NCI-H2171 treated with DMSO at 0.1 percent for 48 hours (cell line): ENCODE results near the gene CRYGN.
A peak's percentile ranks its signal among the peaks of the same experiment; 100 is the strongest.

Experiments
- DNase-seq: peaks from one replicate; lab custom pipeline; 2025; lab: John Stamatoyannopoulos, UW

The CRYGN gene

GRCh38 chr7:151426904-151427704 lies 12.8 kb downstream of the CRYGN start:
- no peak for DNase-seq

DNA sequence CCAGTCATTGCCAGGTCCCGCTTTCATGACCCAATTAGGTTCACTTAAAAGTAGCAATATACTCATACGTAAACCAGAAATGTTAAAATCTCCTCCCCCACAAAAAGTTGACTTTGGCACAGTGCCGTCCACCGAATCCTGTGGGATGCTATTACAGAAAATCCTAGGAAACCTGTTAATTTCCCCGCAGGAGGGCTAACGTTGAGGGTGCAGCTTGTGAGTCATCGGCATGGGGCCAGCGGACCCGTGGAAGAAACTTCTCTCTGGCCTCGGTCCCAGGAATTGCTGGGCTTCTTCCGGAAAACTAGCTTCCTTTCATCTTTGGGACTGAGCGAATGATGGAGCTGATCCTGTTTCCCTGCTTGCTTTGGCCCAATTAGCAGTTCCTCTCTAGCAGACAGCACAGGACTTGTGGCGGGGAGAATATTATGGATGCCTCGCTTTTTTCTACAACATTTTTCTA lies 13.5 kb downstream of the CRYGN start:
- no peak for DNase-seq

GRCh38 chr7:151425670-151426440 lies 14.1 kb downstream of the CRYGN start:
- DNase-seq, result no peak

DNA sequence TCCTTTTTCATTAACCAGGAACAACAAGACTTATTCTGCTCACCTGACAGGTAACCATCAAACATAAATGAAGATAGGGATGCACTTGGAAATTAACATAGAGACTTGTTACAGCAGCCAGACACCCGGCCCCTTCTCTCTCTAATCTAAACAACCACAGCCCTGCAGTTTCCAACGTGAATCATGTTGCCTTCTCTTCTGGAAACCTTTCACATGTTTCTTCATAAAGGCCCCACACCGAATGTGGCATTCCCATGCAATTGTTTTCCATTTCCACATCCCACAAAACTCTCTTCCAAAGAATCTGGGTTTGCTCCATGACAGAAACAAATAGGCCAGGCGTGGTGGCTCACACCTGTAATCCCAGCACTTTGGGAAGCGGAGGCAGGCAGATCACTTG lies 15.1 kb downstream of the CRYGN start:
- DNase-seq, result no peak

DNA sequence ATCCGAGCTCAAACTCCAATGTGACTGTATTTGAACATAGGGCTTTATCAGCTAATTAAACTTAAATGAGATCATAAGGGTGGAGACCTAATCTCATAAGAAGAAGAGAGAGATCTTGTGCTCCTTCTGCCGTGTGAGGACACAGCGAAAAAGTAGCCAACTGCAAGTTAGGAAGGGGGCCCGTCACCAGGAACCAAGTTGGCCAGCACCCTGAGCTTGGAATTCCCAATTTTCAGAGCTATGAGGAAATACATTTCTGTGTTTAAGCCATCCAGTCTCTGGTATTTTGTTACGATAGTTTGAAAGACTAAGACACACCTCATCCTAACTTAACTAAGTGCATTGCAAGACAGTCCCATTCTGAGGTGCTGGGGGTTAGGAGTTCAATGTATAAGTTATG lies 16.0 kb downstream of the CRYGN start:
- DNase-seq, result no peak

DNA sequence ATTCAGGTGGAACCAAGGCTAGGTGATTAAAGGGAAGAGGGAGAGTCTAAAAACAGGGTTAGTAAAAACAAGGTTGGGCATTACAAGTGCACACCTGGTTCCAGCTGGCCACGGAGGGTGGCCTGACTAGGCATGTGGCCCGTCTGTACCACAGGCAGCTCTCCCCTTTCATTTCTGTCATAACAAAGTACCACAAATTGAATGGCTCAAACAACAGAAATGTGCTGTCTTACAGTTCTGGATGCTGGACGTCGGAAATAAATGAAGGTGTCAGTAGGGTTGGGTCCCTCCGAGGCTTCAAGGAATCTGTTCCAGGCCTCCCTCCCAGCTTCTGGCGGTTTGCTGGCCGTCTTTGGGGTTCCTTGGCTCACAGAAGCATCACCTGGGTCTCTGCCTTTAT lies 16.7 kb downstream of the CRYGN start:
- no peak for DNase-seq

GRCh38 chr7:151422212-151422611 lies 17.7 kb downstream of the CRYGN start:
- no peak for DNase-seq

DNA sequence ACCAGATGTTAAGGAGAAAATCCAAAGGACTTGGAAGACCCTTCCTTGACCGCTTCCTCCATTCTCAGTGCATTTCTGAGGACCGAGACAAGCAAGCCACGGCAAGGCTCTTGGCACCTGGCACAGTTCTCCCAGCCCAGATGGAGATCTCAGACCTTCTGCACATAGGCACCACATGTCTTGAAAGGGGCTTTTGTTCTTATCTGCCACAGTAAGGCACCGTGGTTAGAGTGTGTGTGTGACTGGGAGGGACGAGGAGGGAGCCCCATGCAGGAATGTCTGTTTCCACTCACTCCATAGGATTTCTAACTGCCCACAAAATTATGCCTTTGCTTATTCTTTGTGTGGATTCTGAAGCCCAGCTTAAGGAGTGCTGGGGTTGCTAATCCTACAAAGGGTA lies 19.8 kb downstream of the CRYGN start:
- no peak for DNase-seq

- DNase-seq, result no peak
Measured at GRCh38 chr7:151416941-151417315, 23.0 kb downstream of the CRYGN start.

DNA sequence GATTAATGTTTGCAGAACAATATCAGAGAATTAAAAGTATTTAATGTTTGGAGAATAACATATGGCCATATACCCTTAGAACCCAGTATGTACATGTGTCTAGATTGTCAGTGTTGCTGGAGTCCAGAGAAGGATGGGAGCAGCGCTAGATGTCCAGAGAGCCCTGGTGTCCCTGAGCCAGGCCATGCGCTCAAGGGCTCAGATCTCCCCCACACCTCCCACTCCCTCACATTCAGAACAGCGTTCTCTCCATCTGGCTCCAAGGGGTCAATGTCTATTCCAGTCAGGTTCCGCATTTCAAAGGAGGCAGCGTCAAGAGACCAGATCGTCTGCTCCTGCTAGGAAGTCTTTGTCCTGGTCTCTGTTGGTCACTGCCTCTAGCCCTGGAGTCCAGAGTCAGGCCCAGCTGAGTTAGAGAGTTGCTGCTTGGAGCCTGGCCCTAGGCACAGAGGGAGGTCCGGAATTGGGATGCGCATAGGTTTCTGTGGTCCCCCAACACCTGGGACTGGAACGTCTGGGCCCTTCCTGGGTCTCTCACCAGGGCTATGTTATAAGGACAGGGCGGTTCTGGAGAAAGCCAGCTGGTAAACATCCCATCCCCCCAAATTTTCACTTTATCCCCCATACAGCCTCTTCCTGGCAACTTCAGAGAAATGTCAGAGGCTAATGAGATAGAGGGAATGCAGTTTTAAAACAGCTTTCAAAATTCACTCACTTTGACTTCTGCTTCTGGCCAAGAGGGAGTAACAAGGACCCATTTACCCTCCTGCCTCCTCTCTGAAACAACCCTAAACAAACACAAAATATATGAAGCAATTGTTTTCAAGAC lies 23.6 kb downstream of the CRYGN start:
- DNase-seq, result no peak

DNA sequence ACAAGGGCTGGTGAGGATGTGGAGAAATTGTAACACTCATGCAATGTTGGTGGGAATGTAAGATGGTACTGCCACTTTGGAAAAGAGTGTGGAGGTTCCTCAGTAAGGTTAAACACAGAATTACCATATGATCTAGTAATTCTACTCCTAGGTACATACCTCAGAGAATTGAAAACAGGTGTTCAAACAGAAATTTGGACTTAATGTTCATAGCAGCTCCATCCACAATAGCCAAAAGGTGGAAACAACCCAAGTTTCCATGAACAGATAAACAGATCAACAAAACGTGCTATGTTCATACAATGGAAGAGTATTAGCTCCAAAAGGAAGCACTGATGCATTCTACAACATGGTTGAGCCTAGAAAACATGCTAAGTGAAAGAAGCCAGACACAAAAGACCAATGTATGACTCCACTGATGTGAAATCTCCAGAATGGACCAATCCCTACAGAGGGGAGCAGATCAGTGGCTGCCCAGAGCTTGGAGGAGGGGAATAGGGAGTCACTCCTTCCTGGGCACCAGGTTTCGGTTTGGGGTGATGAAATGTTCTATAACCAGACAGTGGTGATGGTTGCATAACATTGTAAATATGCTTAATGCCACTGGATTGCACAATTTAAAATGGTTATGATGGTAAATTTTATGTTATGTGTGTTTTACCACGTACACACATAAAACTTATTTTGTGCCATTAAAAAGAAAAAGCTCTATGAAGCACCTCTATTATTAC lies 24.4 kb downstream of the CRYGN start:
- DNase-seq, result peak; percentile 32

DNA sequence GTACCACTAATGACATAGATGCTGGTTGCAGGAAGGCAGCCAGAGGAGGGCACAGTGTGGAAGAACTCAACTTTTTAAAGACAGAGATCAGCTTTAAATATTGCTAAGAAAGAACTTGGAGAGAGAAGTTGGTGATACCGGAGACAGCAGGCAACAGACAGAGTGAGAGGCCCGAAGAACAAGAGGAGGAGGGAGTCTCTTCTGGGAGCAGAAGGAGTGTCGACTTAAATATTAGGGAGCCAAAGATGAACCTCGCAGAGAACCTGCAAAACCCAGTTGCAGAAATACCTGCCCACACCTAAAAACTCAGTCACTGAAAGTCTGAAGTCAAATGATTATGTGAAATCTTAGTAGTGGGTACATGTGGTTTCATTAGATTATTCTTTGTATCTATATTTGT lies 26.7 kb downstream of the CRYGN start:
- no peak for DNase-seq

GRCh38 chr7:151412318-151412717 lies 27.6 kb downstream of the CRYGN start:
- no peak for DNase-seq

DNA sequence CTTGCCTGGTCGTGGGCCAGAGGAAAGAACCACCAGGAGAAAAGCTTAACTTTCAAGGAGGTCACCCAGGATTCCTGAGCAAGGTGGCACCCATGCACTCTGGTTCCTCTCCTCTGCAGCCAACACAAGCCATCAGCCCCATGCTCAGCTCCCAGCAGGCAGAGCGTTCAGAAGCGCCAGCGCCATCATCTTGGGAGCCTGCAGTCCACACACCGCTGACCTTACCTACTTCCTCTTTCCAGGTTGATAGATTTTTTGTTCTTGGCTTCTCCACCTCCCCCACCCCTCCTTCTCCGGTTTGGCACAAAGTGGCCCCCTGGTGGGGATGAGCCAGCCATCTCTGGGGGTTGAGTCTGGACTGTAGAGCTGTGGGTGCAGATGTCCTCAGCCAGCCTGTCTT lies 28.4 kb downstream of the CRYGN start:
- DNase-seq, result no peak

DNA sequence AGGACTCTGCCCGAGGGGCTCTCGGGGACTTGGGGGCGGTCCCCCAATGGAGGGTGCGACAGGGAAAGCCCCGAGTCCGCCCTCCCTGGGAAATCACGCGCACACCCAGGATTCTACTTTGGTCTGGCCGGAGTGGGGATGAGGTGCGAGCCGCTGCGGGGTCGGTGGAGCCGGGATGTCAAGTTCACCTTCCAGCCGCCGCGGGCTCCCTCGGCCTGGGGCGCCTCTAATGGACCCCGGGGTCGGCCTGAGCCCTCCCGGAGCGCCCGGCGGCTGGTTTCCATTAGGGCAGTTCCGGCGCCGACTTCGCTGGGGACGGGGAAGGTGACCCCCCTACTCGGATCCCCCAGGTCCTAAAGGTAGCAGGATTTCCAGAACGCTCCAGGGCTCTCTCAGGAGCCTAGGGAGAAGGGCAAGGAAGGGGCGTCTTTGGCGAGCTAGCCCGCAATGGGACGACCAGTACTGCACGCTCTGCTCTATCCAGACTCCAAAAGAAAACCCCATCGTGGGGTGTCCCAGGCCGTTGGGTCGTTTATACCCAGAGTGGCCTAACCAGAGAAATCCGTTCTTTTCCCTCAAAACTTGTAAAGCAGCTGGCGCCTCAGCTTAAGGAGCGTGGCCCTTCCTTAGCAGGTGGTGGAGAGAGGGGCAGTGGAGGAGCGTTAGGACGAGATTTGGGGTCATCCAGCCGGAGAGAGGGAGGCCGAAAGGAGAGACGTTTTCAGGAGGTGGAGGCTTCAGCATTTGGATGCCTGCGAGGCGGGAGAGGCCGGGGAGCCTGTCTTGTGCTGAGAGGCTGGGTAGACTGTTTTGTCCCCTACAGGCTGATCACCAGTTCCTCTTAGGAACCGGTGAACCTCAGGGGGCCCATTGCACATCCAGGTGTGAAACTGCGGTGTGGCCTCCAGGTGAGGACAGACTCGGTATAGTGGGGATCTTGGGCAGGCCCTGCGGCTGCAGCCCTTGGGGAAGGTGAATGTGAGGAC lies 29.2 kb downstream of the CRYGN start:
- peak; percentile 8 for DNase-seq

- peak; percentile 16 for DNase-seq
Measured at GRCh38 chr7:151409667-151410404, 30.1 kb downstream of the CRYGN start, which contains the start of gene WDR86. Gene WDR86, minus strand, starts transcription at chr7:151410038. Its CDS starts 449 bp downstream, at chr7:151409589.

GRCh38 chr7:151408839-151409666 lies 30.9 kb downstream of the CRYGN start:
- DNase-seq, result no peak

GRCh38 chr7:151408498-151408838 lies 31.5 kb downstream of the CRYGN start:
- no peak for DNase-seq
